Activated CD8-positive, alpha-beta T cell treated with anti-CD3 and anti-CD28 coated beads for 36 hours (primary cell): ENCODE measurements around the gene ANLN. TPM values are rescaled to one million over a fixed set of nuclear protein-coding genes. Genes with fewer than 3 reads are reported as not detected.

Source experiments
- ATAC-seq: fragments of 200-7000 bp; cut with Tn5 transposase; one replicate; pipeline ENCODE4 v1.10.0; 2021; ENCODE audit warnings: mild to moderate bottlenecking, moderate library complexity
- CTCF ChIA-PET: fragments of 350-600 bp; sonication (Branson Sonifier 250); formaldehyde crosslinking; loops from one replicate; lab custom pipeline; 2021; ENCODE audit warnings: antibody characterized with exemption; lab: Charles Lee
- POLR2A ChIA-PET: fragments of 350-600 bp; sonication (Branson Sonifier 250); formaldehyde crosslinking; loops from one replicate; lab custom pipeline; 2021; ENCODE audit warnings: antibody characterized with exemption; lab: Charles Lee
- DNase-seq: peaks from one replicate; pipeline ENCODE4 v3.0.0-alpha.2; 2020
- H3K27ac Mint-ChIP-seq: one replicate; pipeline ENCODE4 v1.8.0; 2021; ENCODE audit warnings: mild to moderate bottlenecking, mixed read lengths
- H3K27me3 Mint-ChIP-seq: one replicate; pipeline ENCODE4 v1.8.0; 2021; ENCODE audit warnings: mixed read lengths
- H3K36me3 Mint-ChIP-seq: one replicate; pipeline ENCODE4 v1.8.0; 2021; ENCODE audit warnings: low read depth, mixed read lengths
- H3K4me1 Mint-ChIP-seq: one replicate; pipeline ENCODE4 v1.8.0; 2021; ENCODE audit warnings: low read depth, mixed read lengths
- H3K4me3 Mint-ChIP-seq: one replicate; pipeline ENCODE4 v1.8.0; 2021; ENCODE audit warnings: mild to moderate bottlenecking, moderate library complexity, mixed read lengths
- H3K9me3 Mint-ChIP-seq: one replicate; pipeline ENCODE4 v1.8.0; 2021; ENCODE audit warnings: mixed read lengths
- intact Hi-C: fragments of 100-400 bp; cut with micrococcal nuclease; formaldehyde crosslinking; loops from one replicate; pipeline ENCODE4 v1.10.0; 2022
- total RNA-seq, 2 experiments: library from RNA; stranded (reverse); gene quantifications; one replicate each; pipeline ENCODE4 v1.2.3, GENCODE V29; 2021
- TF ChIP-seq, protein P1 (sequence below): fragments of 200-600 bp; IDR thresholded peaks from one replicate; pipeline ENCODE4 v1.8.0; 2022; ENCODE audit warnings: antibody characterized with exemption, mild to moderate bottlenecking

The ANLN gene
- total RNA-seq, 2 experiments from 2014 or later = 38.1 to 45.0 TPM

DNA sequence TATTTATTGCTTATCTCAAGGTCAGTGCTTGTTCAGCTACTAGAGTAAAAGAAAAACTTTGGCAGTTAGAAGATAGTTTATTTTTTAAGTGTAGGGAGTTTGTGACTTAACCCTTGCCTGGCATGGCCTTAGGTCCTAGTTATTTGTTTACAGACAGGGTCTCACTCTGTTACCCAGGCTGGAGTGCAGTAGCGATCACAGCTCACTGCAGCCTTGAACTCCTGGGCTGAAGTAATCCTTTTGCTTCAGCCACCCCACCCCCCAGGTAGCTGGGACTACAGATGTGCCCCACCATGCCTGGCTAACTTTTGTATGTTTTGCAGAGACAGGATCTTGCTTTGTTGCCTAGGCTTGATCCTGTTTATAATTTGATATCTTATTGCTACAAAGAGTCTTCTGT, 4.2 kb downstream of the ANLN start:
- Mint-ChIP-seq H3K27me3 (peaks cover 10% of the 10 kb centered on the region), H3K4me1 (peaks cover 26% of the 10 kb centered on the region), H3K4me3 (no peak overlapping the region), H3K36me3 (peaks cover 33% of the 10 kb centered on the region), H3K27ac (no peak overlapping the region), H3K9me3 (no peaks in the 10 kb centered on the region)
- no peak for ATAC-seq
- ChIA-PET CTCF (interaction anchor here (1.4 to 1.8 kb wide), 3 partner anchors 9 to 47 kb away, joined by 3 to 5 read pairs (median 4); a partner anchor contains a TSS), POLR2A (no interaction called here)
- intact Hi-C loops = no loop called here
- DNase-seq = no peak
- TF ChIP-seq, protein P1, sequence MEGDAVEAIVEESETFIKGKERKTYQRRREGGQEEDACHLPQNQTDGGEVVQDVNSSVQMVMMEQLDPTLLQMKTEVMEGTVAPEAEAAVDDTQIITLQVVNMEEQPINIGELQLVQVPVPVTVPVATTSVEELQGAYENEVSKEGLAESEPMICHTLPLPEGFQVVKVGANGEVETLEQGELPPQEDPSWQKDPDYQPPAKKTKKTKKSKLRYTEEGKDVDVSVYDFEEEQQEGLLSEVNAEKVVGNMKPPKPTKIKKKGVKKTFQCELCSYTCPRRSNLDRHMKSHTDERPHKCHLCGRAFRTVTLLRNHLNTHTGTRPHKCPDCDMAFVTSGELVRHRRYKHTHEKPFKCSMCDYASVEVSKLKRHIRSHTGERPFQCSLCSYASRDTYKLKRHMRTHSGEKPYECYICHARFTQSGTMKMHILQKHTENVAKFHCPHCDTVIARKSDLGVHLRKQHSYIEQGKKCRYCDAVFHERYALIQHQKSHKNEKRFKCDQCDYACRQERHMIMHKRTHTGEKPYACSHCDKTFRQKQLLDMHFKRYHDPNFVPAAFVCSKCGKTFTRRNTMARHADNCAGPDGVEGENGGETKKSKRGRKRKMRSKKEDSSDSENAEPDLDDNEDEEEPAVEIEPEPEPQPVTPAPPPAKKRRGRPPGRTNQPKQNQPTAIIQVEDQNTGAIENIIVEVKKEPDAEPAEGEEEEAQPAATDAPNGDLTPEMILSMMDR = no peak

DNA sequence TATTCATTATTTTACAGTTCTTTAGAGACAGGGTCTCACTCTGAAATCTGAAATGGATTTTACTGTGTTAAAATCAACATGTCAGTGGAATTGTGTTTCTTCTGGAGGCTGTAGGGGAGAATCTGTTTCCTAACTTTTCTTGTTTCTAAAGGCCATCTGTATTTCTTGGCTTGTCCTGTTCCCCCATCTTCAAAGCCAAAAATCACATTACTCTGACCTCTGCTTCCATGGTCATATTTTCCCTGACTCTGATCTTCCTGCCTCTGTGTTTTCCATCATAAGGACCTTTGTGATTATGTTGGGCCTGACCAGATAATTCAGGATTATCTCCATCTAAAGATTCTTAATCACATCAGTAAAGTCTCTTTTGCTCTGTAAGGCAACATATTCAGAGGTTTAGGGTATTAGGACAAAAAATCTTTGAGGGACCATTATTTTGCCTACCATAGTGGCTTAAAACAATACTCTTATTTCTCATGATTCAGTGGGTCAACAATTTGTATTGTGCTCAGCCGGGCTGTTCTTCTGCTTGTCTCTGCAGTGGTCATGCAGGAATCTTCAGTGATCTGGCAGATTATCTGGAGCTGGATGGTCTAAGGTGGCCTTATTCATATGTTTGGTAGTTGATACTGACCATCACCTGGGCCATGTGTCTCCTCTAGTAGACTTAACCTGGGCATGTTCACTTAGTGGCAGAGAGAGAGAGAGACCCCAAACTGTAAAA, 5.7 kb downstream of the ANLN start:
- DNase-seq (no peak), ATAC-seq (no peak)
- H3K4me1 Mint-ChIP-seq = peaks cover 24% of the 10 kb centered on the region
- ChIA-PET POLR2A (no interaction called here), CTCF (no interaction called here)
- H3K36me3 Mint-ChIP-seq = peaks cover 47% of the 10 kb centered on the region
- no peak overlapping the region for H3K4me3 Mint-ChIP-seq
- no peaks in the 10 kb centered on the region for H3K9me3 Mint-ChIP-seq
- H3K27ac Mint-ChIP-seq = no peak overlapping the region
- peaks cover 10% of the 10 kb centered on the region for H3K27me3 Mint-ChIP-seq
- TF ChIP-seq, protein P1 = no peak
- intact Hi-C loops = no loop called here

- Mint-ChIP-seq H3K36me3 (peaks cover 52% of the 10 kb centered on the region), H3K9me3 (no peaks in the 10 kb centered on the region), H3K27ac (no peak overlapping the region), H3K4me1 (peaks cover 17% of the 10 kb centered on the region), H3K27me3 (peaks cover 8% of the 10 kb centered on the region), H3K4me3 (no peak overlapping the region)
- POLR2A ChIA-PET = no interaction called here
- peak; percentile 60 for ATAC-seq
- intact Hi-C loops = no loop called here
- TF ChIP-seq, protein P1 = no peak
- peak; percentile 27 for DNase-seq
- CTCF ChIA-PET = interaction anchor here (1.3 kb wide), 1 partner anchor 78 kb away, joined by 4 read pairs; no protein-coding TSS in a partner anchor
These were observed 6.5 kb downstream of the ANLN start for GRCh38 chr7:36396150-36396549.

DNA sequence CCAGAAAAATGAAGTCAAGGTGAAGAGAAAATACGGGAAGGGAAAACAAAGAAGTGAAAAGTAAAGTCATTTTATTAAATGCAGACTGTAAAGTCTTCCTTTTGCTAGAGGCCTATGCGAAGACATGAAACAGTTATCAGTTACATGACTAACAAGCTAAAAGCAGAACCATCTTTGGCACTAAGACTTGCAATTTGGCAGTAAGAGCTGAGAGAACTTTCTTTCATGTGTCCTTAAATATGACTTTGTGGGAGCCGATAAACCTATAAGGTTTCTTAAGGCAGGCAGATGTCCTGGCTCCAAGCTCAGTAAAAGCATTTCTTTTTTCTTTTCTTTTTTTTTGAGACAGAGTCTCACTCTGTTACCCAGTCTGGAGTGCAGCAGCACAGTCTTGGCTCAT, 10.4 kb downstream of the ANLN start:
- Mint-ChIP-seq H3K27ac (no peak overlapping the region), H3K4me1 (peaks cover 7% of the 10 kb centered on the region), H3K36me3 (peaks cover 56% of the 10 kb centered on the region), H3K9me3 (no peaks in the 10 kb centered on the region), H3K27me3 (peaks cover 2% of the 10 kb centered on the region), H3K4me3 (no peak overlapping the region)
- DNase-seq = no peak
- TF ChIP-seq, protein P1 = no peak
- ChIA-PET POLR2A (no interaction called here), CTCF (interaction anchor here (1.0 kb wide), 1 partner anchor 79 kb away, joined by 3 read pairs; no protein-coding TSS in a partner anchor)
- ATAC-seq = no peak
- intact Hi-C loops = no loop called here

DNA sequence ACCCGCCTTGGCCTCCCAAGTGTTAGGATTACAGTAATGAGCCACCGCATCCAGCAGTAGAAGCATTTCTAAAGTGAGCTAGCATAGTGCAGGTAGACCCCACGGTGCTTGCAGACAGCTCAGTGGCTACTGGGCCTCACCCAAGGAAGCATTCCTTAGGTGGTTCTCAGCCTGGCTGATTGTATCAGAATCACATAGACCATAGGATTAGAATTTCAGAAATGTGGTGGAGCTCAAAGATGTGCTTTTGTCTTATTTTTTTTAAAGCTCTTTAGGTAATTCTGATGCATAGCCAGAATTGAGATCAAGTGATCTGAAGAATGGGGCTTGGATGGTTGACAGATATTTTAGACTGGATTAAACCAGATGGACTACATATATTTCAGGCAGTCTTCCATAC, 10.9 kb downstream of the ANLN start:
- peaks cover 1% of the 10 kb centered on the region for H3K27me3 Mint-ChIP-seq
- DNase-seq (no peak), ATAC-seq (no peak)
- no peak overlapping the region for H3K4me3 Mint-ChIP-seq
- H3K27ac Mint-ChIP-seq = no peak overlapping the region
- intact Hi-C loops = no loop called here
- POLR2A ChIA-PET = no interaction called here
- H3K4me1 Mint-ChIP-seq = peaks cover 5% of the 10 kb centered on the region
- no peaks in the 10 kb centered on the region for H3K9me3 Mint-ChIP-seq
- CTCF ChIA-PET = interaction anchor here (0.7 to 1.0 kb wide), 2 partner anchors 79 to 81 kb away, joined by 3 read pairs; no protein-coding TSS in a partner anchor
- TF ChIP-seq, protein P1 = no peak
- H3K36me3 Mint-ChIP-seq = peaks cover 53% of the 10 kb centered on the region
